Mucosa of stomach (tissue), 1 donor: ENCODE data around the gene SIX3.

Source experiments
- H3K27me3 ChIP-seq: one replicate; pipeline ENCODE4 v1.7.0; 2013; ENCODE audit warnings: mild to moderate bottlenecking, low read length; ENCODE audit not compliant: control insufficient read depth, insufficient read depth
- H3K36me3 ChIP-seq: one replicate; pipeline ENCODE4 v1.7.0; 2013; ENCODE audit warnings: low read length; ENCODE audit not compliant: control insufficient read depth, insufficient read depth
- H3K4me1 ChIP-seq: one replicate; pipeline ENCODE4 v1.7.0; 2013; ENCODE audit warnings: mild to moderate bottlenecking, low read length; ENCODE audit not compliant: control insufficient read depth, insufficient read depth
- H3K4me3 ChIP-seq: one replicate; pipeline ENCODE4 v1.7.0; 2013; ENCODE audit warnings: low read length
- H3K9ac ChIP-seq: one replicate; pipeline ENCODE4 v1.7.0; 2013; ENCODE audit warnings: mild to moderate bottlenecking, low read length, moderate library complexity
- H3K9me3 ChIP-seq: one replicate; pipeline ENCODE4 v1.7.0; 2013; ENCODE audit warnings: mild to moderate bottlenecking, low read length, moderate library complexity; ENCODE audit not compliant: control insufficient read depth
- donor health status: Pancreatic carcinoma.

SIX3 gene

GRCh38 chr2:44957656-44958327 is 16.3 kb downstream of the SIX3 start:
- Histone ChIP-seq H3K27me3 (peaks cover 50% of the 10 kb centered on the region), H3K9ac (no peak overlapping the region)

DNA sequence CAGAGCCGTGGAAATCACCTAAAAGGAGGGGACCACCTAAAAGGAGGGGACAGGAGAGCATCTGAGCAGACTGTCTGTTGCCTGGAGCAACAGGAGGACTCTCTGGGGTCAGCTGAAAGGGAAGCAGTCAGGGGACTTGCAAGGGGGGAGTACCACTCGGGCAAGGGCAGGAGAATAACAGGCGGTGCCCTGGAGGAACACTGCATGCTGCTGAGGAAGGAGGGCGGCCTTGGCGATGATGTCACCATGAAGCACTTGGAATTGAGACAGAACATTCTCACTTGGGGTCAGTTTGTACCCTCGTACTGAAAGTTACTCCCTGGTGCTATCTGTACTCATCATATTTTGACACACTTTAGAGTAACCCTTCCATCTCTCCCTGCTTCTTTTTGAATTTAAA is 18.4 kb downstream of the SIX3 start:
- H3K4me3 ChIP-seq, result no peak overlapping the region
- H3K36me3 ChIP-seq, result no peaks in the 10 kb centered on the region
- H3K27me3 ChIP-seq, result peaks cover 35% of the 10 kb centered on the region
- H3K9me3 ChIP-seq, result no peaks in the 10 kb centered on the region
- no peak overlapping the region for H3K9ac ChIP-seq
- H3K4me1 ChIP-seq, result peaks cover 11% of the 10 kb centered on the region

More at GRCh38 chr2:44957656-44958327, 16.3 kb downstream of the SIX3 start:
- Histone ChIP-seq H3K4me3 (no peak overlapping the region), H3K4me1 (peaks cover 20% of the 10 kb centered on the region), H3K36me3 (no peaks in the 10 kb centered on the region), H3K9me3 (no peaks in the 10 kb centered on the region)

DNA sequence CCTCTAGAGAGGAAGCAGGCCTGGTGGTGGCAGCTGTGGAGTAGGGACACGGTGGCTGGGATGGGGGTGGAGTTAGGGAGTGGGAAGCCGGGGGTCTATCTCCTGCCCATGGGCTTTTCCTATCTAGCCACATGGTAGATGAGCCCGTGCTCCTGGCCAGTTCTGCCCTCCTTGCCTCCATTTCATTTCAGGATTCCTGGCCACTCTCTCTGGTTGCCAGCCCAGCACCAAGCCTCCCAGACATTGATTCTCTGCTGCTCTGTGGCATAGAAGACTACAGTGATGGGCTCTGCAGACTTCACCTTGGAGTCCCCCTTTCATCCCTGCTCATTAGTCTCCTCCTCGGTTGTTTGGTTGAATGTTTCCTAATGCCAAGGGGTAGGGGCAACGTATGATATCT is 19.4 kb downstream of the SIX3 start:
- no peak overlapping the region for H3K9ac ChIP-seq
- H3K9me3 ChIP-seq, result no peaks in the 10 kb centered on the region
- H3K36me3 ChIP-seq, result no peaks in the 10 kb centered on the region
- peaks cover 34% of the 10 kb centered on the region for H3K27me3 ChIP-seq
- peaks cover 1% of the 10 kb centered on the region for H3K4me1 ChIP-seq
- no peak overlapping the region for H3K4me3 ChIP-seq

DNA sequence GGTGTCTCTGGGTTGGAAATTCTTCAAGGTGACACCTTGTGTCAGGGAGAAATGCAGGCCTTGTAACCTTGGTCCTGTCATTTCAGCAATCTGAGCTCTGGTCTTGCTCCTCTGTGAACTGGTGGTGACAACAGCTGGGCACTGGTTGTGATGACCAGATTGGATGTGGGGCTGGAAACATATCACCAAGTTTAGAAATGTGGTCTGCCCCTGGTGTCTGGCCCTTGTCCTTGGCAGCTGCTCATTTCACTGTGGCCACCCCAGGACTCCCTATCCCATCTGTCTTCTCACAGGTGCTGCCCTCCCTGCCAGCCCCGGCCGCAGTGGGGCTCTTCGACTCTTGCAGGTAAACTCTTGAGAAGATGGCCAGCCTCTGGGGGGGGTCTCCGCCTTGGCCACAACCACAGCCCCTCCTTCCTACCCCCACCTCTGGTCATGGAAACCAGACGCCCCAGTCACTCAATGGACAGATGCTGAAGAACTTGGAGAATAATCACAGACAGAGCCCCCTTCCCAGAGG is 20.7 kb downstream of the SIX3 start:
- no peak overlapping the region for H3K4me3 ChIP-seq
- peaks cover 32% of the 10 kb centered on the region for H3K27me3 ChIP-seq
- no peaks in the 10 kb centered on the region for H3K36me3 ChIP-seq
- no peaks in the 10 kb centered on the region for H3K9me3 ChIP-seq
- H3K9ac ChIP-seq, result no peak overlapping the region
- H3K4me1 ChIP-seq, result no peaks in the 10 kb centered on the region

- H3K27me3 ChIP-seq, result peaks cover 26% of the 10 kb centered on the region
- no peaks in the 10 kb centered on the region for H3K36me3 ChIP-seq
- H3K9ac ChIP-seq, result no peak overlapping the region
- no peak overlapping the region for H3K4me3 ChIP-seq
- H3K4me1 ChIP-seq, result no peaks in the 10 kb centered on the region
- no peaks in the 10 kb centered on the region for H3K9me3 ChIP-seq
These were observed 23.3 kb downstream of the SIX3 start for GRCh38 chr2:44964752-44965236.

DNA sequence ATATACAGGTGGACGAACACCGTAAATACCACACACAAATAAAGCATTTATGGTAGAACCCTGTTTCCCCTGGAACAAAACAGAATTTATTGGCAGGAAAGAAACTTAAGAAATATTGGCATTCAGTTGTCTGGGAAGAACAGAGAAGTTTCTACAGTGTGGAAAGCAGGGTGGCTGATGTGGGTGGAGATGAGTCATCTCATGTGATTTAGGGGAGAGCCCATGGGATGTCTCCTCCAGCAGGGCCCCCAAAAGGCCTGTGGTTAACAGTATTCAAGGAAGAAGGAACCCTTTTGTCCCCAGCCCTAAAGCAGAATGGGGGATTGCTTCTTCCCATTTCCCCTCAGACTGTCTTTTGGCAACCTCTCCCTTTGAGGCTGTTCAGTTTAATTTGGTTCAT is 24.2 kb downstream of the SIX3 start:
- no peaks in the 10 kb centered on the region for H3K4me1 ChIP-seq
- H3K9ac ChIP-seq, result no peak overlapping the region
- H3K9me3 ChIP-seq, result no peaks in the 10 kb centered on the region
- H3K4me3 ChIP-seq, result no peak overlapping the region
- no peaks in the 10 kb centered on the region for H3K36me3 ChIP-seq
- H3K27me3 ChIP-seq, result peaks cover 26% of the 10 kb centered on the region

- Histone ChIP-seq H3K27me3 (peaks cover 23% of the 10 kb centered on the region), H3K9ac (no peak overlapping the region), H3K4me3 (no peak overlapping the region), H3K9me3 (no peaks in the 10 kb centered on the region), H3K36me3 (no peaks in the 10 kb centered on the region), H3K4me1 (no peaks in the 10 kb centered on the region)
These were observed 25.6 kb downstream of the SIX3 start for GRCh38 chr2:44967056-44967455.

GRCh38 chr2:44967727-44968432 is 26.4 kb downstream of the SIX3 start:
- Histone ChIP-seq H3K27me3 (peaks cover 23% of the 10 kb centered on the region), H3K36me3 (no peaks in the 10 kb centered on the region), H3K9ac (no peak overlapping the region), H3K4me1 (no peaks in the 10 kb centered on the region), H3K9me3 (no peaks in the 10 kb centered on the region), H3K4me3 (no peak overlapping the region)

DNA sequence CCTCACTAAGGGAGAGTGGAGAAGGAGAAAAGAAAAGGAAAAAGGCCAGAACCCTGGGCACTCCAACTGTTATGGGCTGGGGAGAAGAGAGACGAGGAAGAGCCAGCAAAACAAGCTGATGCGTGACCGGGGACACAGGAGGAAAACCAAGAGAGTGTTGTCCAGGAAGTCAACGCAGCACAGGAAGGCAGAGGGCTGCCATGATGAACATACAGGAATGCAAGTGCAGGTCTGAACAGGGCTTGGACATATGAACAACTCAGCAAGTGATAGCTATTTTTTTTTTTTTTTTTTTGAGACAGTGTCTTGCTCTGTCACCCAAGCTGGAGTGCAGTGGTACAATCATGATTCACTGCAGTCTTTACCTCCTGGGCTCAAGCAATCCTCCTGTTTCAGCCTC is 28.4 kb downstream of the SIX3 start:
- H3K9me3 ChIP-seq, result no peaks in the 10 kb centered on the region
- H3K27me3 ChIP-seq, result peaks cover 27% of the 10 kb centered on the region
- H3K4me1 ChIP-seq, result no peaks in the 10 kb centered on the region
- no peaks in the 10 kb centered on the region for H3K36me3 ChIP-seq
- no peak overlapping the region for H3K4me3 ChIP-seq
- no peak overlapping the region for H3K9ac ChIP-seq

DNA sequence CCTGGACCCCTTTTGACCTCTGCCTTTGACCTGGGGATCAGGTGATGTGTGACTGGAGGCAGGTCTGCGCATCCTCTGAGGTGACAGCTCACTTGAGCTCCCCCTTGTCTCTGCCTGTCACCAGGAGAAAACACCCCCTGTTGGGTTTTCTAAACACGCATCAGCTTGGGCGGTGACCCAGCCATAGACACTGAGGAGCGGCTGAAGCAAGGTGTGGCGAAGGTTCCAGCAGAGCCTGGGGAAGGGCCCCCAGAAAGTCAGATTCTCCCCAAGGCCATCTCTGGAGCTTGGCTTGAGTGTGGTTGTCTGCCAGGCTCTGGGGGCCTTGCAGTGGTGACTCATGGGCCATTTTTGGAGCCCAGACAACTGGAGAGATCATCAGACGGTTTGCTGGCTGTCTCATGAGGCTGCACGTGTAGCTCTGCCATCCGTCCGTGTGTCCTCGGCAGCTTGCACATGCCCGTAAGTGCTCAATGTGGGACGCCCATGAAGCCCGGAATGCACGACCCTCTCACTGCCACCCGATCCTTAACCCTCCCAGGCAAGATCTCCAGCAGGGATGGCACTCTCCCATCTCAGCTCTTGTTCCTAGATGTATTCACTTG is 29.4 kb downstream of the SIX3 start:
- Histone ChIP-seq H3K9me3 (no peaks in the 10 kb centered on the region), H3K27me3 (peaks cover 17% of the 10 kb centered on the region), H3K9ac (no peak overlapping the region), H3K36me3 (no peaks in the 10 kb centered on the region), H3K4me3 (no peak overlapping the region), H3K4me1 (no peaks in the 10 kb centered on the region)

DNA sequence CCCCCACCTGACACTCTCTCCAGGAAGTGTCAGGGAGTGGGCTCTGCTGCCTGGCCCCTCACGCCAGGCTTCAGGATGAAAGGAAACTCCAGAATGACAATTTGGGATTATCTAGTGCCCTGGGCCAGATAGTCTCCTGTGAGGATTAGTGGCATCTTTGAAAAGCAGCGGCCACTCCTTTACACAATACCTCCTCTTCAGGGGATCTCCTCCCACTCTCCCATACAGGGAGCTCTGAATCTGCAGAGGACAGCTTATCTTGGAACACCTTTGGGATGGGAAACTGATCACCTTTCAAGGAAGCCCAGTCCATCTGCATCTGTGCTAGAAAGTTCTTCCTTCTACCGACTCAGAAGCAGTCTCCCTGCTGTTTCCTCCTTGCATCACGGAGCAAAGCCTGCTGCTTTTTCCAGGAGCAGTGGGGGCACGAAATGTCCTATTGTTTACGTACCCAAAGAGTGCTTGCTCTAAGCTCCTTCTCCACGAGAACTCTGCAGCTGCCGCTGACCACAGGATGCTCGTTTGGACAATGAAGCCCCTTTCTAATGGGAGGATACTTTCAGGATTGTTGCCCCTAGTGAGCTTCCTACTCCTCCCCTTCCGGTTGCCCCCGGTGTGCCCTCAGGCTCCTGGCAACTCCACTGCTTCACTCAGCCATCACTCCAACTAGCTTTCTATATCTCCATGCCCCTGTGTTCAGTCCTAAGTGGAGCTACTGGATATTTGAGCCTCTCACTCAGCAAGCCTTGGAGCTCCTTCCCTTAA is 31.5 kb downstream of the SIX3 start:
- no peak overlapping the region for H3K9ac ChIP-seq
- H3K9me3 ChIP-seq, result no peaks in the 10 kb centered on the region
- peaks cover 10% of the 10 kb centered on the region for H3K27me3 ChIP-seq
- no peaks in the 10 kb centered on the region for H3K36me3 ChIP-seq
- no peaks in the 10 kb centered on the region for H3K4me1 ChIP-seq
- no peak overlapping the region for H3K4me3 ChIP-seq
